K562 (cell line): ENCODE measurements around the gene DPPA4. TPM values are rescaled to one million over a fixed set of nuclear protein-coding genes. Genes with fewer than 3 reads are reported as not detected.

Experiments used
- ATAC-seq: fragments of 200-7000 bp; cut with Tn5 transposase; 3 replicates; pipeline ENCODE4 v1.9.1; 2020; ENCODE audit warnings: moderate library complexity
- BruUV-seq: library from RNA; stranded (reverse); fragments of 400-500 nt; replicated peaks from 2 replicates; lab custom pipeline; 2021; lab: Mats Ljungman, UMichigan
- CTCF ChIA-PET: fragments of 300-600 bp; formaldehyde crosslinking; extraction: SDS; loops from one replicate; lab custom pipeline; 2021; ENCODE audit warnings: low intra/inter-chr PET ratio; lab: Yijun Ruan, JAX
- POLR2A ChIA-PET: fragments of 300-600, 350-650 bp; sonication (Branson Sonifier 250); formaldehyde crosslinking; extraction: SDS; loops from one replicate; lab custom pipeline; 2021; ENCODE audit warnings: antibody characterized with exemption, inconsistent platforms; lab: Yijun Ruan, JAX
- DNase-seq, 4 experiments: peaks; one replicate each; pipeline versions ENCODE4 v3.0.0 to v3.0.0-alpha.2; 2011 to 2018; ENCODE audit warnings: low spot score in 3 of 4, mixed read lengths in 3 of 4; ENCODE audit errors: extremely low read depth in 1 of 4
- FAIRE-seq: peaks from 2 replicates; lab custom pipeline; 2011; peaks lifted over from hg19 to GRCh38; lab: Jason Lieb, UNC
- H2AFZ ChIP-seq: 2 replicates; pipeline ENCODE4 v1.6.0; 2011; ENCODE audit warnings: low read depth, low read length, control low read depth, inconsistent platforms
- H3K27ac ChIP-seq: fragments of 200-600 bp; 3 replicates; pipeline ENCODE4 v1.8.0; 2011; ENCODE audit warnings: low read depth, mild to moderate bottlenecking, control low read depth, inconsistent platforms, low read length, moderate library complexity, mixed read lengths; ENCODE audit errors: extremely low read depth
- H3K27me3 ChIP-seq, 2 experiments: fragments of 300-600 bp in 1 of 2; 2 replicates in 1 of 2; 3 replicates in 1 of 2; pipeline versions ENCODE4 v1.6.0 to v1.8.0; 2011; ENCODE audit warnings: inconsistent platforms in 2 of 2, low read length in 2 of 2, mild to moderate bottlenecking in 1 of 2, mixed read lengths in 1 of 2, moderate library complexity in 1 of 2; ENCODE audit not compliant: control insufficient read depth in 2 of 2, insufficient read depth in 2 of 2
- H3K36me3 ChIP-seq: fragments of 300-600 bp; 3 replicates; pipeline ENCODE4 v1.8.0; 2011; ENCODE audit warnings: mild to moderate bottlenecking, low read length, inconsistent platforms; ENCODE audit not compliant: control insufficient read depth, insufficient read depth
- H3K4me1 ChIP-seq, 2 experiments: fragments of 200-600 bp in 1 of 2; replicated peaks in 1 of 2; 2 replicates in 1 of 2; 3 replicates in 1 of 2; pipeline versions ENCODE4 v1.5.1 to v1.8.0; 2011; ENCODE audit warnings: inconsistent platforms in 2 of 2, low read length in 2 of 2, mild to moderate bottlenecking in 1 of 2, mixed read lengths in 1 of 2, moderate library complexity in 1 of 2; ENCODE audit not compliant: control insufficient read depth in 2 of 2, insufficient read depth in 2 of 2
- H3K4me2 ChIP-seq: 2 replicates; pipeline ENCODE4 v1.6.1; 2011; ENCODE audit warnings: low read length, control low read depth, inconsistent platforms, mixed read lengths; ENCODE audit not compliant: insufficient read depth
- H3K4me3 ChIP-seq: fragments of 200-600 bp; sonication (generic), shearing (Covaris generic); 2 replicates; pipeline ENCODE4 v1.5.1; 2016; ENCODE audit warnings: control low read depth, inconsistent platforms
- H3K79me2 ChIP-seq: fragments of 200-600 bp; 3 replicates; pipeline ENCODE4 v1.8.0; 2011; ENCODE audit warnings: low read length, inconsistent platforms; ENCODE audit not compliant: control insufficient read depth, insufficient read depth
- H3K9ac ChIP-seq, 2 experiments: 2 replicates each; pipeline versions ENCODE4 v1.6.0 to v1.6.1; 2011; ENCODE audit warnings: low read depth in 2 of 2, low read length in 2 of 2, control low read depth in 1 of 2, inconsistent platforms in 1 of 2, mild to moderate bottlenecking in 1 of 2, mixed read lengths in 1 of 2; ENCODE audit not compliant: insufficient read depth in 1 of 2
- H3K9me1 ChIP-seq: one replicate; pipeline ENCODE4 v1.6.0; 2011; ENCODE audit warnings: inconsistent platforms, mild to moderate bottlenecking, low read length, moderate library complexity; ENCODE audit not compliant: control insufficient read depth, insufficient read depth
- H3K9me3 ChIP-seq: replicated peaks from 2 replicates; pipeline ENCODE4 v1.5.1; 2011; ENCODE audit warnings: low read depth, low read length, inconsistent platforms; ENCODE audit not compliant: control insufficient read depth, insufficient read depth
- H4K20me1 ChIP-seq: replicated peaks from 2 replicates; pipeline ENCODE4 v1.6.1; 2011; ENCODE audit warnings: low read length, inconsistent platforms, mixed read lengths; ENCODE audit not compliant: control insufficient read depth, insufficient read depth
- BCOR ChIP-seq: fragments of 450-650 bp; IDR thresholded peaks from 2 replicates; pipeline ENCODE4 v1.6.1; 2016
- HMBOX1 ChIP-seq: sonication (generic); IDR thresholded peaks from 2 replicates; pipeline ENCODE4 v1.6.1; 2016
- HOXB6 ChIP-seq: fragments of 250-450 bp; sonication (Bioruptor Pico); IDR thresholded peaks from 2 replicates; pipeline ENCODE4 v1.5.1; 2022; ENCODE audit warnings: mild to moderate bottlenecking, borderline replicate concordance
- PRPF4 ChIP-seq: fragments of 200-400 bp; formaldehyde crosslinking; IDR thresholded peaks from one replicate; pipeline ENCODE4 v1.6.1; 2017; ENCODE audit warnings: low read length, low read depth, mild to moderate bottlenecking; ENCODE audit not compliant: insufficient read depth, poor library complexity, severe bottlenecking
- RBM22 ChIP-seq: fragments of 200-400 bp; formaldehyde crosslinking; IDR thresholded peaks from 2 replicates; pipeline ENCODE4 v1.6.1; 2018; ENCODE audit warnings: low read length, low read depth; ENCODE audit not compliant: poor library complexity, severe bottlenecking
- SIN3A ChIP-seq, 2 experiments: fragments of 150-350 bp in 1 of 2; IDR thresholded peaks; 2 replicates each; pipeline ENCODE4 v1.6.1; 2011 to 2016; ENCODE audit warnings: borderline replicate concordance in 2 of 2, low read depth in 2 of 2, low read length in 2 of 2, mild to moderate bottlenecking in 2 of 2, moderate library complexity in 2 of 2; ENCODE audit not compliant: control insufficient read depth in 1 of 2
- SP2 ChIP-seq: IDR thresholded peaks from 2 replicates; pipeline ENCODE4 v1.6.1; 2011; ENCODE audit warnings: mild to moderate bottlenecking, low read depth, low read length, moderate library complexity; ENCODE audit not compliant: poor library complexity, severe bottlenecking; ENCODE audit errors: extremely low read depth
- TBP ChIP-seq: optimal IDR thresholded peaks from 2 replicates; pipeline ENCODE3; 2011; ENCODE audit warnings: low read depth, low read length, improper control_type of control experiment
- TEAD1 ChIP-seq, 2 experiments: fragments of 450-650 bp in 1 of 2; sonication (generic) in 1 of 2; formaldehyde crosslinking; IDR thresholded peaks; 2 replicates each; pipeline versions ENCODE4 v1.4.0 to v1.8.0; 2020 to 2022; ENCODE audit warnings: mild to moderate bottlenecking in 2 of 2, missing genetic modification reagents in 1 of 2
- ZBTB8A ChIP-seq: fragments of 450-650 bp; IDR thresholded peaks from 2 replicates; pipeline ENCODE4 v1.6.1; 2018; ENCODE audit warnings: mild to moderate bottlenecking, moderate library complexity; ENCODE audit not compliant: partially characterized antibody
- ZNF551 ChIP-seq: fragments of 250-450 bp; sonication (Bioruptor Pico); IDR thresholded peaks from 2 replicates; pipeline ENCODE4 v1.5.0; 2021; ENCODE audit warnings: mild to moderate bottlenecking, moderate library complexity
- WGBS: fragments of 100-300 bp; shearing (Covaris generic); methylation state at CpG from one replicate; pipeline ENCODE4 v1.1.6; 2016; ENCODE audit warnings: low coverage, mixed read lengths; ENCODE audit not compliant: insufficient coverage; ENCODE audit errors: missing lambda C conversion rate; 5-methylcytosine and 5-hydroxymethylcytosine counted together
- in situ Hi-C: fragments of 300-500 bp; cut with MboI; formaldehyde crosslinking; loops from 4 replicates; pipeline ENCODE4 v1.15.0; 2018; ENCODE audit warnings: inconsistent platforms, mixed read lengths
- intact Hi-C: fragments of 100-400 bp; cut with micrococcal nuclease; formaldehyde crosslinking; loops from 2 replicates; pipeline ENCODE4 v1.14.2; 2022
- polyA plus RNA-seq, 8 experiments: library from polyadenylated mRNA; depleted of rRNA in 4 of 8; stranded (reverse) in 5 of 8; unstranded in 3 of 8; fragments of >200 nt; fragmentation: Nextera tagmentation in 2 of 8; fragmentation: Illumina TruSeq in 1 of 8; extraction: Ambion mirVana in 2 of 8; extraction: Trizol in 1 of 8; gene quantifications; 2 replicates each; pipeline versions ENCODE4 v1.2.1 to v1.2.3, GENCODE V29; 2011 to 2014; ENCODE audit warnings: inconsistent platforms in 1 of 8, missing spikeins in 1 of 8
- total RNA-seq, 7 experiments: library from RNA; depleted of rRNA in 6 of 7; stranded (reverse); fragments of >200 nt in 6 of 7; fragmentation: Illumina TruSeq in 2 of 7; extraction: Trizol in 2 of 7; gene quantifications; 2 replicates each; pipeline versions ENCODE4 v1.2.1 to v1.2.3, GENCODE V29; 2011 to 2021; ENCODE audit warnings: low replicate concordance in 1 of 7
- TF ChIP-seq, protein P1 (sequence below): sonication (generic); formaldehyde crosslinking; IDR thresholded peaks from 2 replicates; pipeline ENCODE4 v1.8.1; 2023; ENCODE audit warnings: mild to moderate bottlenecking, missing genetic modification reagents
- TF ChIP-seq, protein P2 (sequence below): fragments of 450-650 bp; IDR thresholded peaks from 2 replicates; pipeline ENCODE4 v1.6.1; 2016; ENCODE audit warnings: antibody characterized with exemption
- TF ChIP-seq, protein P3 (sequence below): fragments of 250-450 bp; sonication (Bioruptor Pico); IDR thresholded peaks from 2 replicates; pipeline ENCODE4 v1.8.0; 2022; ENCODE audit warnings: inconsistent platforms

DPPA4 gene
- total and polyA plus RNA-seq, 9 of the 15 experiments (the other 6 are each of a cell fraction or from before 2014, with no cell fraction given), result 0.53 TPM; not detected in 8

DNA sequence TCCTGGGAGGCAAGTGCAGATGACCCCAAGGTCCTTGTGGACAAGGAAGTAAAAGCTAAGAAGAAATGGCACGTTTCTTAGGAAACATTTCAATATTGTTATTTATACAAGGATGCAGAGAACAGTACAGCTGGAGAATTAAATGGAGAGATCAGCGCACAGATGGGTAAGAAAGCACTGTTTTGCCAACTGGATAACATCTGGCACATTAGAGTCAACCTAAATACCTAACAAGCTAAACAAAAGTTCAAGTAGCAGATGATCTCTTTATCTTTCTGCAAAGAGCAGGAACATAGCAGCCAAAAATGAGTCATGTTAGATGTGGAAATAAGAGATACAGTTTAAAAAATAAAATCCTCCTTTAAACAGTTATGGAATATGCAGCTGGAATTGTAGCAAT, 15.7 kb upstream of the DPPA4 start:
- POLR2A ChIA-PET, result no interaction called here
- H3K9me3 ChIP-seq, result no peaks in the 10 kb centered on the region
- intact Hi-C loops (no loop called here), in situ Hi-C loops (no loop called here)
- 0% methylated on average over 2 of the region's 2 CpGs for WGBS
- ATAC-seq (no peak), DNase-seq (no peak), FAIRE-seq (no peak)
- H3K79me2 ChIP-seq, result no peaks in the 10 kb centered on the region
- H3K9ac ChIP-seq, result no peak overlapping the region
- H3K27ac ChIP-seq, result no peak overlapping the region
- no peaks in the 10 kb centered on the region for H3K27me3 ChIP-seq
- no peaks in the 10 kb centered on the region for H3K9me1 ChIP-seq
- no peaks in the 10 kb centered on the region for H3K36me3 ChIP-seq
- H3K4me2 ChIP-seq, result no peak overlapping the region
- CTCF ChIA-PET, result no interaction called here
- H3K4me3 ChIP-seq, result no peak overlapping the region
- H4K20me1 ChIP-seq, result no peaks in the 10 kb centered on the region
- H2AFZ ChIP-seq, result no peak overlapping the region
- no peaks in the 10 kb centered on the region for H3K4me1 ChIP-seq
- no TSS peak for BruUV-seq
- no peak for TF ChIP-seq HOXB6
- TF ChIP-seq SIN3A (IDR thresholded peaks at IDR 0.05; ENCODE audit: borderline replicate concordance in 2 of 2, control insufficient read depth in 1 of 2, low read depth in 2 of 2, low read length in 2 of 2), result no peak
- no peak for TF ChIP-seq ZNF551 (CRISPR knock-in tag)
- TF ChIP-seq, protein P1, sequence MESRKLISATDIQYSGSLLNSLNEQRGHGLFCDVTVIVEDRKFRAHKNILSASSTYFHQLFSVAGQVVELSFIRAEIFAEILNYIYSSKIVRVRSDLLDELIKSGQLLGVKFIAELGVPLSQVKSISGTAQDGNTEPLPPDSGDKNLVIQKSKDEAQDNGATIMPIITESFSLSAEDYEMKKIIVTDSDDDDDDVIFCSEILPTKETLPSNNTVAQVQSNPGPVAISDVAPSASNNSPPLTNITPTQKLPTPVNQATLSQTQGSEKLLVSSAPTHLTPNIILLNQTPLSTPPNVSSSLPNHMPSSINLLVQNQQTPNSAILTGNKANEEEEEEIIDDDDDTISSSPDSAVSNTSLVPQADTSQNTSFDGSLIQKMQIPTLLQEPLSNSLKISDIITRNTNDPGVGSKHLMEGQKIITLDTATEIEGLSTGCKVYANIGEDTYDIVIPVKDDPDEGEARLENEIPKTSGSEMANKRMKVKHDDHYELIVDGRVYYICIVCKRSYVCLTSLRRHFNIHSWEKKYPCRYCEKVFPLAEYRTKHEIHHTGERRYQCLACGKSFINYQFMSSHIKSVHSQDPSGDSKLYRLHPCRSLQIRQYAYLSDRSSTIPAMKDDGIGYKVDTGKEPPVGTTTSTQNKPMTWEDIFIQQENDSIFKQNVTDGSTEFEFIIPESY (CRISPR knock-in tag), result no peak
- TF ChIP-seq SP2, result no peak
- TF ChIP-seq TBP, result no peak
- no peak for TF ChIP-seq RBM22
- TF ChIP-seq ZBTB8A, result no peak
- no peak for TF ChIP-seq BCOR
- no peak for TF ChIP-seq TEAD1 (CRISPR knock-in tag; IDR thresholded peaks at IDR 0.05)
- TF ChIP-seq, protein P2, sequence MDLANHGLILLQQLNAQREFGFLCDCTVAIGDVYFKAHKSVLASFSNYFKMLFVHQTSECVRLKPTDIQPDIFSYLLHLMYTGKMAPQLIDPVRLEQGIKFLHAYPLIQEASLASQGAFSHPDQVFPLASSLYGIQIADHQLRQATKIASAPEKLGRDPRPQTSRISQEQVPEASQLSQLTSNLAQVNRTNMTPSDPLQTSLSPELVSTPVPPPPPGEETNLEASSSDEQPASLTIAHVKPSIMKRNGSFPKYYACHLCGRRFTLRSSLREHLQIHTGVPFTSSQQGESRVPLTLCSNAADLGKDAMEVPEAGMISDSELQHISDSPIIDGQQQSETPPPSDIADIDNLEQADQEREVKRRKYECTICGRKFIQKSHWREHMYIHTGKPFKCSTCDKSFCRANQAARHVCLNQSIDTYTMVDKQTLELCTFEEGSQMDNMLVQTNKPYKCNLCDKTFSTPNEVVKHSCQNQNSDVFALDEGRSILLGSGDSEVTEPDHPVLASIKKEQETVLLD, result no peak
- no peak for TF ChIP-seq PRPF4
- TF ChIP-seq HMBOX1, result no peak
- TF ChIP-seq, protein P3, sequence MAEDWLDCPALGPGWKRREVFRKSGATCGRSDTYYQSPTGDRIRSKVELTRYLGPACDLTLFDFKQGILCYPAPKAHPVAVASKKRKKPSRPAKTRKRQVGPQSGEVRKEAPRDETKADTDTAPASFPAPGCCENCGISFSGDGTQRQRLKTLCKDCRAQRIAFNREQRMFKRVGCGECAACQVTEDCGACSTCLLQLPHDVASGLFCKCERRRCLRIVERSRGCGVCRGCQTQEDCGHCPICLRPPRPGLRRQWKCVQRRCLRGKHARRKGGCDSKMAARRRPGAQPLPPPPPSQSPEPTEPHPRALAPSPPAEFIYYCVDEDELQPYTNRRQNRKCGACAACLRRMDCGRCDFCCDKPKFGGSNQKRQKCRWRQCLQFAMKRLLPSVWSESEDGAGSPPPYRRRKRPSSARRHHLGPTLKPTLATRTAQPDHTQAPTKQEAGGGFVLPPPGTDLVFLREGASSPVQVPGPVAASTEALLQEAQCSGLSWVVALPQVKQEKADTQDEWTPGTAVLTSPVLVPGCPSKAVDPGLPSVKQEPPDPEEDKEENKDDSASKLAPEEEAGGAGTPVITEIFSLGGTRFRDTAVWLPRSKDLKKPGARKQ (CRISPR knock-in tag), result no peak
